ENCODE data around the gene CLEC17A. TPM values are rescaled to one million over a fixed set of nuclear protein-coding genes. Genes with fewer than 3 reads are reported as not detected.
"Not testable (repeated sequence)": the region's sequence is repeated elsewhere in the genome, so short reads cannot be mapped to it uniquely, and the experiment has no call there.

Gene CLEC17A
- polyA plus RNA-seq, 1 donor from 2014 or later: not detected

DNA sequence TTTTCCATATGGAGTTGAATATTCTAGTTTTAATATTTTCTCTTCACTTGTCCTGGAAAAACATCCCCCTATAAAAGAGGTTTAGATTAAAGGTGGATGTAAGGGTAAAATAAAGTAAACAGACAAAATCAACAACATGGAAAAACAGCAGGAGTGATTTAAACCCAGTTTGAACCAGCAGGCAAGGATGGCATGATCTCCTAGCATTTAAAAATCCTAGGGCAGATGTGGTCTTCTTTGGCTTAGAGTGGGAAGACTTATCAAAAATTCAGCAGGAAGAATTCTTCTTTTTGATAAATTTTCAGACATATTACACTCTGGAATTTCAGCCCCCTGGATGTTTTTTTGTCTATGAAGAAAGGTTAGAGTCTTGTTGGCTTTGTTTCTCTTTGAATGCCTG is 36.5 kb downstream of the CLEC17A start:
- H3K9me2 ChIP-seq (ENCODE audit: insufficient read depth, low read length): no peaks in the 10 kb centered on the region
- no peak overlapping the region for H3K27ac ChIP-seq (ENCODE audit: low read length)
- H2AFZ ChIP-seq (ENCODE audit: low read depth, low read length): no peak overlapping the region
- no peaks in the 10 kb centered on the region for H3K36me3 ChIP-seq (ENCODE audit: insufficient read depth, low read length)
- no peaks in the 10 kb centered on the region for H3K79me2 ChIP-seq (replicated peaks; ENCODE audit: insufficient read depth, low read length)
- H3K4me3 ChIP-seq (ENCODE audit: low read length): no peak overlapping the region
- H3K9me3 ChIP-seq (ENCODE audit: low read length): peaks cover 5% of the 10 kb centered on the region
- no peaks in the 10 kb centered on the region for H3F3A ChIP-seq (ENCODE audit: insufficient read depth, low read length, poor library complexity, severe bottlenecking)
- H3K27me3 ChIP-seq (ENCODE audit: insufficient read depth, low read depth, low read length): no peaks in the 10 kb centered on the region
- TF ChIP-seq TAF1 (IDR thresholded peaks at IDR 0.05; ENCODE audit: low read depth) (no peak), REST (IDR thresholded peaks at IDR 0.05; ENCODE audit: borderline replicate concordance) (no peak), MXI1 (conservative IDR thresholded peaks at IDR 0.05; ENCODE audit: poor library complexity, severe bottlenecking) (no peak), POLR2AphosphoS5 (IDR thresholded peaks at IDR 0.05) (no peak), CTCF (IDR thresholded peaks at IDR 0.05; ENCODE audit: poor library complexity, severe bottlenecking) (no peak), EZH2 (IDR thresholded peaks at IDR 0.05; ENCODE audit: borderline replicate concordance, insufficient read depth, low read length, poor library complexity, severe bottlenecking) (no peak), SMC3 (conservative IDR thresholded peaks at IDR 0.05; ENCODE audit: poor library complexity) (no peak), RAD21 (conservative IDR thresholded peaks at IDR 0.05) (no peak), EP300 (conservative IDR thresholded peaks at IDR 0.05; ENCODE audit: poor library complexity, severe bottlenecking) (no peak)
- H3K9ac ChIP-seq (ENCODE audit: low read length): no peak overlapping the region
- no peak overlapping the region for H3K4me2 ChIP-seq (ENCODE audit: low read length)
- H4K20me1 ChIP-seq (ENCODE audit: insufficient read depth): no peaks in the 10 kb centered on the region

DNA sequence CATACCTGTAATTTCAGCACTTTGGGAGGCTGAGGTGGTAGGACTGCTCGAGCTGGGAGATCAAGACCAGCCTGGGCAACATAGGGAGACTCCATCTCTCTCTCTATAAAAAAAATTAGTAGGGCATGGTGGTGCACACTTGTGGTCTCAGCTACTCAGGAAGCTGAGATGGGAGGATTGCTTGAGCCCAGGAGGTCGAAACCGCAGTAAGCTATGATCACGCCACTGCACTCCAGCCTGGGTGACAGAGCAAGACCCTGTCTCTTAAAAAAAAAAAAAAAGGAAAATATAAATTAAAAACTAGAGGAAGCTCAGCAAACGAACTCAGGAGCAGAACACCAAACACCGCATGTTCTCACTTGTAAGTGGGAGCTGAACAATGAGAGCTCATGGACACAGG is 41.6 kb downstream of the CLEC17A start:
- H4K20me1 ChIP-seq (ENCODE audit: insufficient read depth); H3K79me2 ChIP-seq (replicated peaks; ENCODE audit: insufficient read depth, low read length); H3K27ac ChIP-seq (ENCODE audit: low read length); H3F3A ChIP-seq (ENCODE audit: insufficient read depth, low read length, poor library complexity, severe bottlenecking); H2AFZ ChIP-seq (ENCODE audit: low read depth, low read length); H3K9me3 ChIP-seq (ENCODE audit: low read length); H3K27me3 ChIP-seq (ENCODE audit: insufficient read depth, low read depth, low read length); H3K36me3 ChIP-seq (ENCODE audit: insufficient read depth, low read length); H3K9me2 ChIP-seq (ENCODE audit: insufficient read depth, low read length); H3K4me3 ChIP-seq (ENCODE audit: low read length); H3K9ac ChIP-seq (ENCODE audit: low read length); H3K4me2 ChIP-seq (ENCODE audit: low read length): not testable (repeated sequence)

- TF ChIP-seq SMC3 (conservative IDR thresholded peaks at IDR 0.05; ENCODE audit: poor library complexity) (no peak), REST (IDR thresholded peaks at IDR 0.05; ENCODE audit: borderline replicate concordance) (no peak), EP300 (conservative IDR thresholded peaks at IDR 0.05; ENCODE audit: poor library complexity, severe bottlenecking) (no peak), CTCF (IDR thresholded peaks at IDR 0.05; ENCODE audit: poor library complexity, severe bottlenecking) (no peak), MXI1 (conservative IDR thresholded peaks at IDR 0.05; ENCODE audit: poor library complexity, severe bottlenecking) (no peak), TAF1 (IDR thresholded peaks at IDR 0.05; ENCODE audit: low read depth) (no peak), RAD21 (conservative IDR thresholded peaks at IDR 0.05) (no peak), EZH2 (IDR thresholded peaks at IDR 0.05; ENCODE audit: borderline replicate concordance, insufficient read depth, low read length, poor library complexity, severe bottlenecking) (no peak)
- Histone ChIP-seq H4K20me1 (ENCODE audit: insufficient read depth) (no peaks in the 10 kb centered on the region), H3K4me3 (ENCODE audit: low read length) (no peak overlapping the region), H3K9me3 (ENCODE audit: low read length) (no peaks in the 10 kb centered on the region), H3K27me3 (ENCODE audit: insufficient read depth, low read depth, low read length) (no peaks in the 10 kb centered on the region), H3K9me2 (ENCODE audit: insufficient read depth, low read length) (no peaks in the 10 kb centered on the region), H2AFZ (ENCODE audit: low read depth, low read length) (no peak overlapping the region), H3K36me3 (ENCODE audit: insufficient read depth, low read length) (no peaks in the 10 kb centered on the region), H3F3A (ENCODE audit: insufficient read depth, low read length, poor library complexity, severe bottlenecking) (no peaks in the 10 kb centered on the region), H3K4me2 (ENCODE audit: low read length) (no peak overlapping the region), H3K27ac (ENCODE audit: low read length) (no peak overlapping the region), H3K9ac (ENCODE audit: low read length) (no peak overlapping the region), H3K79me2 (replicated peaks; ENCODE audit: insufficient read depth, low read length) (no peaks in the 10 kb centered on the region)
Observed at GRCh38 chr19:14629557-14629956, 46.7 kb downstream of the CLEC17A start.
